Stimulated activated CD4-positive, alpha-beta T cell treated with anti-CD3 and anti-CD28 coated beads, TNF-alpha, amount 100 ng/mL, for 48 hours (primary cell): ENCODE data around the gene MTG1.
"Not testable (repeated sequence)": the region's sequence is repeated elsewhere in the genome, so short reads cannot be mapped to it uniquely, and the experiment has no call there.

Experiments used
- DNase-seq, 3 donors: peaks; one replicate each; pipeline ENCODE4 v3.0.0-alpha.2; 2020; ENCODE audit warnings: low read depth in 3 of 3

MTG1 gene

DNA sequence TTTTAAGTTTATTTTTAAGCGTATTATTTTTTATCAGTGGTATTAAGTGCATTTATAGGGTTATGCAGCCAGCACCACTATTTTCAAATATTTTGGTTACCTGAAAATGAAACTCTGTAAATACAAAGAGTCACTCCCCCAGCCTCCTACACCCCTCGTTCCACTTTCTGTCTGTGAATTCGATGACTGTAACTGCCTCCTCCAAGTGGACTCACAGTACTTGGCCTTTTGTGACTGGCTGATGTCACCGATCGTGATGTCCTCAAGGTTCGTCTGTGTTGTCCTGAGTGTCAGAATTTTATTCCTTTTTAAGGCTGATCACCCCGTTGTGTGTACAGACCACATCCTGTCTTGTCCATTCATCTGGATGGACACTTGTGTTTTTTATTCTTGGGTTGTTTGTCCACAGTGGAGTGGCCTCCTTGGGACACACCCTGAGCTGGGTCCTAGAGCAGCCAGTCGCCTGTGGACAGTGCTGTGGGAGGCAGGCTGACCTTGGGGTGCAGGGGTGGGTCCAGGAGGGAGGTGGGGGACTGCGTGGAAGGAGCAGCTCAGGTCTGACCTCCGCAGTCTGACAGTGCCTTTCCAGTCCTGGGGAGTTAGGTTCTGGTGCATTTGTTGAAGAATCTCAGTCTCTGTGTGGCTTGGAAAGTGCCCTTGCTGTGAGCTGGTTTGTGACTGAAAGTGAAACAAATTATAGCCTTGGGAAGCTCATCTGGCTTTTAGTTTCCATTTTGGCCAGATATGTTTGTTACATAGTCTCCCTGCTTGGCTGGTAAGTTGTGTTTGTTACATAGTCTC is 6.9 kb downstream of the MTG1 start:
- no peak for DNase-seq

GRCh38 chr10:133401500-133401899 is 7.5 kb downstream of the MTG1 start:
- DNase-seq, result no peak

DNA sequence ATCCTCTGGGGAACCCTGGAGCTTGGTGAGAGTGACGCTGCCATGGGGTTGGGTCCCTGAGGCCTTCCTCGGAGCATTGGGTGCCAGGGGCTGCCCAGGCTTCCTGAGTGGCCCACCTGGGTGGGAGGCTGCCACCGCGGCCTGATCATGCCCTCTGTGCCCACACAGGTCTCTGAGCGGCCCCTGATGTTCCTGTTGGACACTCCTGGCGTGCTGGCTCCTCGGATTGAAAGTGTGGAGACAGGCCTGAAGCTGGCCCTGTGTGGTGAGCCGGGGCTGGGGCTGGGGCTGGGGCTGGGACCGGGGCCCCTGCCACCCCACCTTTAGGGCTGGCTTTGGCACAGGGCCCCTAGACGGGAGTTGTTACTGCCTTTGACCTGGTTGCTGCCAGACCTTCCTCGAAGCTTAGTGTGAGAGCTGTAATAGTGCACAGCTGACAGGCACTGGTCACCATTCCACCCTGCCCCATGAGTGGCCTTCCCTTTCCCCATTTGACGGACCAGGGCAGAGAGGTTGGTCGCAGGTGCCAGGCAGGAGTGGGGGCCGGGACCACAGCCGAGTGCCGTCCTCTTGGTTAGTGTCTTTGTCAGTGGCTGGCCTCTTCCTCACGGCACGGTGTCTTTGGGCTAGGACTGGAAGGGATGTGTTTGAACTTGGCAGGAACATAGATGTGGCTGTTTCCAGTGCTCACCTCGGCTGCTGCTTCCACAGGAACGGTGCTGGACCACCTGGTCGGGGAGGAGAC is 8.2 kb downstream of the MTG1 start:
- no peak for DNase-seq

DNA sequence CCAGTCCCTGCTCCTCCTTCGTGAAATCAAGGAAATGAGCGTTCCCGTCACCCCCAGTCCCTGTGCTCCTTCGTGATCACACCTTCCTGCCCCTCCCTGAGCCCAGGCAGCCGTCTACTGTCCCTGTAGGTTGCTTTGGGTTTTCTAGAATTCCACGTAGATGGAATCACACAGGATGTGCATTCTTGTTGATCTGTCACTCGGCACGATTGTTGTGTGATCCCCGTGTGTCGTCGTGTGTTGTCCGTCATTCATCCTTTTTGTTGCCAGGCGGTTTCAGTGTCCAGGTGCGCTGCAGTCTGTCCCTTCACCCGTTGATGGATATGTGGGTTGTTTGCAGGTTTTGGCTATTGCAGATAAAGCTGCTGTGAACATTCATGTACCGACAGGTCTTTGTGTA is 9.4 kb downstream of the MTG1 start:
- no peak for DNase-seq

- DNase-seq, result no peak
Measured at GRCh38 chr10:133403784-133404183, 9.8 kb downstream of the MTG1 start.

DNA sequence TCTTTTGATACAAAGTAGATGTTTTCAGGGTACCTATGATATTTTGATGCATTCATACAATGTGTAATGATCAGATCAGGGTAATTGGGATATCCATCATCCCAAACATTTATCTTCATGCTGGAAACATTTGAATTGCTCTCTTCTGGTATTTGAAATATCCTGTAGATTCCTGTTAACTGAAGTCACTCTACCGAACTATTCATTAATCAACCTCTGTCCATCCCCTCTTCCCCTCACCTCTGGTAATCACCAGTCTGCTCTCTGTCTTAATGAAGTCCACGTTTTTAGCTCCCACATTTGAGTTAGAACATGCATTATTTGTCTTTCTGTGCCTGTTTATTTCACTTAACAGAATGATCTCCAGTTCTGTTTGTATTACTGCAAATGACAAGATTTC is 11.3 kb downstream of the MTG1 start:
- no peak for DNase-seq

GRCh38 chr10:133405844-133406527 is 12.0 kb downstream of the MTG1 start:
- DNase-seq, result no peak

DNA sequence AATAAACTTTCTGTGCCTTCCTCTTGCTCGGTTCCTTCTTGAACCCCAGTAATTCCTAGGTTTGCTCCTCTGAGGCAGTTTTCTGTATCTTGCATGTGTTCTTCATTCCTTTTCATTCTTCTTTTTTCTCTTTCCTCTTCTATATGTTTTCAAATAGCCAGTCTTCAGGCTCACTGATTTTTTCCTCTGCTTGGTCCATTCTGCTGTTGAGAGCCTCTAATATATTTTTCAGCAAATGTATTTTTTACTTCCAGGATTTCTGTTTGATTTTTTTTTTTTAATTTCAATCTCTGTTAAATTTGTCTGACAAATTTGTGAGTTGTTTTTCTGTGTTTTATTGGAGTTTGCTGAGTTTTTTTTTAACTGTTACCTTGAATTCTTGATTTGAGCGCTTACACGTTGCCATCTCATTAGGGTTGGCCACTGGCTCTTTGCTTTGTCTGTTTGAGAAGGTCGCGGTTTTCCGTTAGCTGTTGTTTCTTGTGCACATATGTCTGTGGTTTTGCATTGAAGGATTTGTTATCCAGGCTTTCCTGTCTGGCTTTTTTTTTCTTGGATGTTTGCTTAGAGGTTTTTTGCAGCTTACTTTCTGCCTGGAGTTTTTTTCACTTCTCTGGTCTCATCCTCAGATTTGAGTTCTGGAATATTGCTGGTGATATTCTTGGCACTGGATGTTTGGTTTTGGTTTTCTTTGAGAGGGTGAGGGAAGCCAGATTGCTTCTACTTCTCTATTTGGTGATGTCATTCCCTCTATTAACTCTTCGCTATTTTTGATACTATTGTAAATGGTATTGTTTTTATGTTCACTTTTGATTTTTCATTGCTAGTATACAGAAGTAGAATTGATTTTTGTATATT is 17.8 kb downstream of the MTG1 start:
- DNase-seq, result no peak

- no peak for DNase-seq
Measured at GRCh38 chr10:133412381-133412711, 18.4 kb downstream of the MTG1 start.

DNA sequence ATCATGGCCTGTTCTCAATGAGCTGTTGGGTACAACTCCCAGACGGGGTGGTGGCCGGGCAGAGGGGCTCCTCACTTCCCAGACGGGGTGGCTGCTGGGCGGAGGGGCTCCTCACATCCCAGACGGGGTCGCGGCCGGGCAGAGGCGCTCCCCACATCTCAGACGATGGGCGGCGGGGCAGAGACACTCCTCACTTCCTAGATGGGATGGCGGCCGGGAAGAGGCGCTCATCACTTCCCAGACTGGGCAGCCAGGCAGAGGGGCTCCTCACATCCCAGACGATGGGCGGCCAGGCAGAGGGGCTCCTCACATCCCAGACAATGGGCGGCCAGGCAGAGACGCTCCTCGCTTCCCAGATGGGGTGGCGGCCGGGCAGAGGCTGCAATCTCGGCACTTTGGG is 20.4 kb downstream of the MTG1 start:
- not testable (repeated sequence) for DNase-seq

DNA sequence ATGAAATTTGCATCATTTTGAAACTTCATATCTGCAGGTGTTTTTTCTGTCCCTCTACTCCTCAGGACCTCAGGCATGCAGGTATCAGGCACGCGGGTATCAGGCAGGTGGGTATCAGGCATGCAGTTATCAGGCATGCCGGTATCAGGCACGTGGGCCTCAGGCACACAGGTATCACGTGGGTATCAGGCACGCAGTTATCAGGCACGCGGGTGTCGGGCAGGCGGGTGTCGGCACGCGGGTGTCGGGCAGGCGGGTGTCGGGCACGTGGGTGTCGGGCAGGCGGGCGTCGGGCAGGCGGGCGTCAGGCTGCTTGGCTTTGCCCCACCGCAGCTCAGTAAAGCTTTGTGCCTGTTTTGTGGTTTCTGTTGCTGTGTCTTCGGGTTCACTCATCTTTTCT is 21.8 kb downstream of the MTG1 start:
- DNase-seq, result no peak

GRCh38 chr10:133418289-133418993 is 24.5 kb downstream of the MTG1 start:
- no peak for DNase-seq

- DNase-seq, result no peak
Measured at GRCh38 chr10:133419211-133419950, 25.4 kb downstream of the MTG1 start.

DNA sequence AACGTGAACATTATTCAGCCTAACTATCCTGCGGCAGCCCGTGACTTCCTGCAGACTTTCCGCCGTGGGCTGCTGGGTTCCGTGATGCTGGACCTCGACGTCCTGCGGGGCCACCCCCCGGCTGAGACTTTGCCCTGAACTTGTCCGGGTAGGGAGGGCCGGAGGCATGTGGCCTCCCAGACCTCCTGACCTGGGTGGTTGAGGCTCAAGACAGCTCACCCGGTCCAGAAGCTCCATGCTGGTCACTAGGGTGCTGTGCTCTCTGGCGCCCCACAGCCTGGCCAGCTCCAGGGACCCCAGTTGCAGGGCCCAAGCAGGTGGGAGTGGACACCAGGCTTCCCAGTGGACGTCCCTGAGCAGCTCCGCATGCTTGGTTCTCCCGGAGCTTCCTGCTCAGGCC is 26.1 kb downstream of the MTG1 start:
- no peak for DNase-seq

DNA sequence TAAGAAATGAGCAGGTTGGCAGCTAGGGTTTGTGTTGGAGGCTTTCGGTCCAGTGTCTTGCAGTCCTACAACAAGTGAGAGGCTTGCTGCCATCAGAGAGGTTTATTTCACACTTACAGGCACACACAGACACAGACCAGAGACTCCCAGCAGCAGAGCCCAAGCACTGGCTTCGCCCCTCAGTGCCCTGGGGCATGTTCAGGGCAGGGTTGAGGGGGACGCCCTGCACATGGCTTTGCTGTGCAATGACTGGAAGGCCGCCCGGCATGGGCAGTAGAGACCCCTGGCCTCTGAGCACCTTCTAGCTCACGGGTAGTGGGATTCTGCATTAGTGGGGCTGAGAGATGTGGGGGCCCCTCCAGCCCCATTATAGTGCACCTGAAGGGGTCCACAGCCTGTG is 26.6 kb downstream of the MTG1 start:
- DNase-seq, result no peak

GRCh38 chr10:133421336-133422222 is 27.6 kb downstream of the MTG1 start:
- no peak for DNase-seq

GRCh38 chr10:133422223-133422806 is 28.4 kb downstream of the MTG1 start:
- no peak for DNase-seq

- DNase-seq, result no peak
Measured at GRCh38 chr10:133422807-133423771, 29.1 kb downstream of the MTG1 start.
